ENCODE results near the gene SLC49A3. TPM values are rescaled to one million over a fixed set of nuclear protein-coding genes. Genes with fewer than 3 reads are reported as not detected.
"Not testable (repeated sequence)": the region's sequence is repeated elsewhere in the genome, so short reads cannot be mapped to it uniquely, and the experiment has no call there.

SLC49A3 gene
- total and polyA plus RNA-seq, 2 experiments from 2014 or later: 1.3 to 3.7 TPM

DNA sequence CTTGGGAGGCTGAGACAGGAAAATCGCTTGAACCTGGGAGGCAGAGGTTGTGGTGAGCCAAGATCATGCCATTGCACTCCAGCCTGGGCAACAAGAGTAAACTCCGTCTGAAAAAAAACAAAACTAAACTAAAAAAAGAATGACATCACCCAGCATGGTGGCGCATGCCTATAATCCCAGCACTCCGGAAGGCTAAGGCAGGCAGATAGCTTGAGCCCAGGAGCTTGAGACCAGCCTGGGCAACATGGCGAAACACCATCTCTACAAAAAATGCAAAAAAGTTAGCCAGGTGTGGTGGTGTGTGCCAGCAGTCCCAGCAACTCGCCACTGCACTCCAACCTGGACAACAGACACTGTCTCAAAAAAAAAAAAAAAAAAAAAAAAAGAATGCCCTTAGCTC, 46.6 kb downstream of the SLC49A3 start:
- H2AFZ ChIP-seq; DNase-seq (ENCODE audit: low spot score); H3K36me3 Mint-ChIP-seq (ENCODE audit: low read depth); H4K20me1 ChIP-seq (replicated peaks; ENCODE audit: insufficient read depth); H3K79me2 ChIP-seq (replicated peaks; ENCODE audit: insufficient read depth); H3K4me3 Mint-ChIP-seq; ATAC-seq; H3K36me3 ChIP-seq (ENCODE audit: insufficient read depth); H3K27ac Mint-ChIP-seq; H3K27ac ChIP-seq (ENCODE audit: low read depth); H3K9me2 ChIP-seq (ENCODE audit: insufficient read depth); H3K4me1 Mint-ChIP-seq; H3F3A ChIP-seq (replicated peaks; ENCODE audit: low read depth); H3K4me3 ChIP-seq; H3K4me1 ChIP-seq (ENCODE audit: insufficient read depth); H3K27me3 ChIP-seq (ENCODE audit: insufficient read depth); H3K4me2 ChIP-seq; H3K27me3 Mint-ChIP-seq (ENCODE audit: insufficient read depth, low read depth, poor library complexity): not testable (repeated sequence)
- H3K9me3 Mint-ChIP-seq: peaks cover 27% of the 10 kb centered on the region

DNA sequence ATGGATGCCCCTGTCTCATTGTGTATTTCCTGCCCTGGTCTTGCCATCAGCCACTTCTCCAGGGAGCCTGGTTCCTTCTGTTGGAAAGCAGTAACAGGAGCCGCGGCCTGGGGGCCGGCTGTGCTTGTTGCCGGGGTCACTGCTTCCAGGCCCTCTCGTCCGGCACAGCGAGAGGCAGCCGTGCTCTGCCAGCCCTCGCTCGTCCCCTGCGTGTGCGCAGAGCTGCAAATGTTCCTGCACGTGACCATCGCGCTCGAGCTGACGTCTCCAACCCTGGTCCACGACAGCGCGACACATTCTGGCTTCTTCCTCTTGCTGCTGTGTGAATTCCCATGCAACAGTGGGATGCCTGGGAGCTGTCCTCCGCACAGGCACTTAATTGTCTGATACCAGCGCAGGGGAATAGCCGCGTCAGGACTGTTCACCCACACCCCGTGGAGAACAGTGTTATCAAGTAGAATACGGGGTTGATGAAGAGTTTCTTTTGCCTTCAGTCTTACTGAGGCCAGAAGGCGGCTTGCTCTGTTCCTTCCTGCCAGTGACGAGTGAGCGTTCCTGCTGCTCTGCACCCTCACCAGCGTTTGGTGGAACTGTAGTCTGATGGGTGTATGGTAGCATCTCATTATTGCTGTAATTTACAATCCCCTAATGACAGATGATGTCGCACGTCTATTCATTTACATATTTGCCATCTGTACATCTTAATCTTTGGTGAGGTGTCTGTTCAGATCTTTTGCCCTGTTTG, 51.2 kb downstream of the SLC49A3 start:
- no peak for DNase-seq (ENCODE audit: low spot score)

More for the DNA sequence above, 51.2 kb downstream of the SLC49A3 start:
- Histone ChIP-seq H4K20me1 (replicated peaks; ENCODE audit: insufficient read depth) (no peaks in the 10 kb centered on the region), H3K9me2 (ENCODE audit: insufficient read depth) (0 out of 2 replicates have a peak, but pooled peaks cover 5% of the 10 kb centered on the region), H3K79me2 (replicated peaks; ENCODE audit: insufficient read depth) (no peaks in the 10 kb centered on the region), H3K4me3 (no peak overlapping the region), H3K27ac (ENCODE audit: low read depth) (no peak overlapping the region), H3K4me2 (no peak overlapping the region), H2AFZ (no peak overlapping the region), H3K27me3 (ENCODE audit: insufficient read depth) (no peaks in the 10 kb centered on the region), H3K4me1 (ENCODE audit: insufficient read depth) (no peaks in the 10 kb centered on the region), H3K36me3 (ENCODE audit: insufficient read depth) (no peaks in the 10 kb centered on the region), H3F3A (replicated peaks; ENCODE audit: low read depth) (no peaks in the 10 kb centered on the region)
- TF ChIP-seq CREB1 (CRISPR knock-in tag; IDR thresholded peaks at IDR 0.05; ENCODE audit: low read depth) (no peak), EZH2phosphoT487 (IDR thresholded peaks at IDR 0.05; ENCODE audit: unreplicated experiment) (no peak), ZNF331 (CRISPR knock-in tag; IDR thresholded peaks at IDR 0.05; ENCODE audit: low read depth) (no peak), POLR2AphosphoS5 (IDR thresholded peaks at IDR 0.05; ENCODE audit: low read depth) (no peak), JUNB (IDR thresholded peaks at IDR 0.05; ENCODE audit: unreplicated experiment) (no peak)
- TF ChIP-seq, protein P1, sequence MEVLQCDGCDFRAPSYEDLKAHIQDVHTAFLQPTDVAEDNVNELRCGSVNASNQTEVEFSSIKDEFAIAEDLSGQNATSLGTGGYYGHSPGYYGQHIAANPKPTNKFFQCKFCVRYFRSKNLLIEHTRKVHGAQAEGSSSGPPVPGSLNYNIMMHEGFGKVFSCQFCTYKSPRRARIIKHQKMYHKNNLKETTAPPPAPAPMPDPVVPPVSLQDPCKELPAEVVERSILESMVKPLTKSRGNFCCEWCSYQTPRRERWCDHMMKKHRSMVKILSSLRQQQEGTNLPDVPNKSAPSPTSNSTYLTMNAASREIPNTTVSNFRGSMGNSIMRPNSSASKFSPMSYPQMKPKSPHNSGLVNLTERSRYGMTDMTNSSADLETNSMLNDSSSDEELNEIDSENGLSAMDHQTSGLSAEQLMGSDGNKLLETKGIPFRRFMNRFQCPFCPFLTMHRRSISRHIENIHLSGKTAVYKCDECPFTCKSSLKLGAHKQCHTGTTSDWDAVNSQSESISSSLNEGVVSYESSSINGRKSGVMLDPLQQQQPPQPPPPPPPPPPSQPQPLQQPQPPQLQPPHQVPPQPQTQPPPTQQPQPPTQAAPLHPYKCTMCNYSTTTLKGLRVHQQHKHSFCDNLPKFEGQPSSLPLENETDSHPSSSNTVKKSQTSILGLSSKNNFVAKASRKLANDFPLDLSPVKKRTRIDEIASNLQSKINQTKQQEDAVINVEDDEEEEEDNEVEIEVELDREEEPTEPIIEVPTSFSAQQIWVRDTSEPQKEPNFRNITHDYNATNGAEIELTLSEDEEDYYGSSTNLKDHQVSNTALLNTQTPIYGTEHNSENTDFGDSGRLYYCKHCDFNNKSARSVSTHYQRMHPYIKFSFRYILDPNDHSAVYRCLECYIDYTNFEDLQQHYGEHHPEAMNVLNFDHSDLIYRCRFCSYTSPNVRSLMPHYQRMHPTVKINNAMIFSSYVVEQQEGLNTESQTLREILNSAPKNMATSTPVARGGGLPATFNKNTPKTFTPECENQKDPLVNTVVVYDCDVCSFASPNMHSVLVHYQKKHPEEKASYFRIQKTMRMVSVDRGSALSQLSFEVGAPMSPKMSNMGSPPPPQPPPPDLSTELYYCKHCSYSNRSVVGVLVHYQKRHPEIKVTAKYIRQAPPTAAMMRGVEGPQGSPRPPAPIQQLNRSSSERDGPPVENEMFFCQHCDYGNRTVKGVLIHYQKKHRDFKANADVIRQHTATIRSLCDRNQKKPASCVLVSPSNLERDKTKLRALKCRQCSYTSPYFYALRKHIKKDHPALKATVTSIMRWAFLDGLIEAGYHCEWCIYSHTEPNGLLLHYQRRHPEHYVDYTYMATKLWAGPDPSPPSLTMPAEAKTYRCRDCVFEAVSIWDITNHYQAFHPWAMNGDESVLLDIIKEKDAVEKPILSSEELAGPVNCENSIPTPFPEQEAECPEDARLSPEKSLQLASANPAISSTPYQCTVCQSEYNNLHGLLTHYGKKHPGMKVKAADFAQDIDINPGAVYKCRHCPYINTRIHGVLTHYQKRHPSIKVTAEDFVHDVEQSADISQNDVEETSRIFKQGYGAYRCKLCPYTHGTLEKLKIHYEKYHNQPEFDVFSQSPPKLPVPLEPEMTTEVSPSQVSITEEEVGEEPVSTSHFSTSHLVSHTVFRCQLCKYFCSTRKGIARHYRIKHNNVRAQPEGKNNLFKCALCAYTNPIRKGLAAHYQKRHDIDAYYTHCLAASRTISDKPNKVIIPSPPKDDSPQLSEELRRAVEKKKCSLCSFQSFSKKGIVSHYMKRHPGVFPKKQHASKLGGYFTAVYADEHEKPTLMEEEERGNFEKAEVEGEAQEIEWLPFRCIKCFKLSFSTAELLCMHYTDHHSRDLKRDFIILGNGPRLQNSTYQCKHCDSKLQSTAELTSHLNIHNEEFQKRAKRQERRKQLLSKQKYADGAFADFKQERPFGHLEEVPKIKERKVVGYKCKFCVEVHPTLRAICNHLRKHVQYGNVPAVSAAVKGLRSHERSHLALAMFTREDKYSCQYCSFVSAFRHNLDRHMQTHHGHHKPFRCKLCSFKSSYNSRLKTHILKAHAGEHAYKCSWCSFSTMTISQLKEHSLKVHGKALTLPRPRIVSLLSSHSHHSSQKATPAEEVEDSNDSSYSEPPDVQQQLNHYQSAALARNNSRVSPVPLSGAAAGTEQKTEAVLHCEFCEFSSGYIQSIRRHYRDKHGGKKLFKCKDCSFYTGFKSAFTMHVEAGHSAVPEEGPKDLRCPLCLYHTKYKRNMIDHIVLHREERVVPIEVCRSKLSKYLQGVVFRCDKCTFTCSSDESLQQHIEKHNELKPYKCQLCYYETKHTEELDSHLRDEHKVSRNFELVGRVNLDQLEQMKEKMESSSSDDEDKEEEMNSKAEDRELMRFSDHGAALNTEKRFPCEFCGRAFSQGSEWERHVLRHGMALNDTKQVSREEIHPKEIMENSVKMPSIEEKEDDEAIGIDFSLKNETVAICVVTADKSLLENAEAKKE (CRISPR knock-in tag; IDR thresholded peaks at IDR 0.05): no peak
- TF ChIP-seq, protein P2, sequence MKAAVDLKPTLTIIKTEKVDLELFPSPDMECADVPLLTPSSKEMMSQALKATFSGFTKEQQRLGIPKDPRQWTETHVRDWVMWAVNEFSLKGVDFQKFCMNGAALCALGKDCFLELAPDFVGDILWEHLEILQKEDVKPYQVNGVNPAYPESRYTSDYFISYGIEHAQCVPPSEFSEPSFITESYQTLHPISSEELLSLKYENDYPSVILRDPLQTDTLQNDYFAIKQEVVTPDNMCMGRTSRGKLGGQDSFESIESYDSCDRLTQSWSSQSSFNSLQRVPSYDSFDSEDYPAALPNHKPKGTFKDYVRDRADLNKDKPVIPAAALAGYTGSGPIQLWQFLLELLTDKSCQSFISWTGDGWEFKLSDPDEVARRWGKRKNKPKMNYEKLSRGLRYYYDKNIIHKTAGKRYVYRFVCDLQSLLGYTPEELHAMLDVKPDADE (IDR thresholded peaks at IDR 0.05): no peak
- TF ChIP-seq, protein P3, sequence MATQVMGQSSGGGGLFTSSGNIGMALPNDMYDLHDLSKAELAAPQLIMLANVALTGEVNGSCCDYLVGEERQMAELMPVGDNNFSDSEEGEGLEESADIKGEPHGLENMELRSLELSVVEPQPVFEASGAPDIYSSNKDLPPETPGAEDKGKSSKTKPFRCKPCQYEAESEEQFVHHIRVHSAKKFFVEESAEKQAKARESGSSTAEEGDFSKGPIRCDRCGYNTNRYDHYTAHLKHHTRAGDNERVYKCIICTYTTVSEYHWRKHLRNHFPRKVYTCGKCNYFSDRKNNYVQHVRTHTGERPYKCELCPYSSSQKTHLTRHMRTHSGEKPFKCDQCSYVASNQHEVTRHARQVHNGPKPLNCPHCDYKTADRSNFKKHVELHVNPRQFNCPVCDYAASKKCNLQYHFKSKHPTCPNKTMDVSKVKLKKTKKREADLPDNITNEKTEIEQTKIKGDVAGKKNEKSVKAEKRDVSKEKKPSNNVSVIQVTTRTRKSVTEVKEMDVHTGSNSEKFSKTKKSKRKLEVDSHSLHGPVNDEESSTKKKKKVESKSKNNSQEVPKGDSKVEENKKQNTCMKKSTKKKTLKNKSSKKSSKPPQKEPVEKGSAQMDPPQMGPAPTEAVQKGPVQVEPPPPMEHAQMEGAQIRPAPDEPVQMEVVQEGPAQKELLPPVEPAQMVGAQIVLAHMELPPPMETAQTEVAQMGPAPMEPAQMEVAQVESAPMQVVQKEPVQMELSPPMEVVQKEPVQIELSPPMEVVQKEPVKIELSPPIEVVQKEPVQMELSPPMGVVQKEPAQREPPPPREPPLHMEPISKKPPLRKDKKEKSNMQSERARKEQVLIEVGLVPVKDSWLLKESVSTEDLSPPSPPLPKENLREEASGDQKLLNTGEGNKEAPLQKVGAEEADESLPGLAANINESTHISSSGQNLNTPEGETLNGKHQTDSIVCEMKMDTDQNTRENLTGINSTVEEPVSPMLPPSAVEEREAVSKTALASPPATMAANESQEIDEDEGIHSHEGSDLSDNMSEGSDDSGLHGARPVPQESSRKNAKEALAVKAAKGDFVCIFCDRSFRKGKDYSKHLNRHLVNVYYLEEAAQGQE (IDR thresholded peaks at IDR 0.05; ENCODE audit: unreplicated experiment): no peak
- peaks cover 3% of the 10 kb centered on the region for H3K27me3 Mint-ChIP-seq (ENCODE audit: insufficient read depth, low read depth, poor library complexity)
- no peak overlapping the region for H3K27ac Mint-ChIP-seq
- H3K36me3 Mint-ChIP-seq (ENCODE audit: low read depth): peaks cover 6% of the 10 kb centered on the region; the same call in 1 of the 3 replicates
- H3K4me3 Mint-ChIP-seq: no peak overlapping the region
- H3K4me1 Mint-ChIP-seq: no peaks in the 10 kb centered on the region; the same call in 2 of the 3 replicates
- peaks cover 22% of the 10 kb centered on the region for H3K9me3 Mint-ChIP-seq
- ATAC-seq: no peak
